NCI-H82 treated with DMSO at 0.1 percent for 48 hours (cell line): ENCODE data around the gene SMTNL1.
A peak's percentile ranks its signal among the peaks of the same experiment; 100 is the strongest.

Source experiments
- DNase-seq: peaks from one replicate; lab custom pipeline; 2025; ENCODE audit not compliant: unreplicated experiment; lab: John Stamatoyannopoulos, UW

SMTNL1 gene

DNA sequence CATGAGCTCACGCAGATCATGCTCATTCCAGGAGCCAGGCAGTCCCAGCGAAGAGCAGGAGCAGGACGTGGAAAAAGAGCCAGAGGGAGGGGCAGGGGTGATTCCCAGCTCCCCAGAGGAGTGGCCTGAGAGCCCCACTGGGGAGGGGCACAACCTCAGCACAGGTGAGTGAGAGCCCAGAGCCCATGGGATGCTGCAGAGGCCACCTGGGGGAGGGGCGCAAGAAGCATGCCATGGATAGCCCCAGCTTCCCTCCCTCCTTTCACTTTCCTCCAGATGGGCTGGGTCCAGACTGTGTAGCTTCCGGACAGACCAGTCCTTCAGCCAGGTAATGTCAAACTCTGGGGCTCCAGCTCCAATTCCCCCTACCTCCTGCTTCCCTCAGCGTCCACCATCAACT, 6.2 kb downstream of the SMTNL1 start:
- DNase-seq = no peak

DNA sequence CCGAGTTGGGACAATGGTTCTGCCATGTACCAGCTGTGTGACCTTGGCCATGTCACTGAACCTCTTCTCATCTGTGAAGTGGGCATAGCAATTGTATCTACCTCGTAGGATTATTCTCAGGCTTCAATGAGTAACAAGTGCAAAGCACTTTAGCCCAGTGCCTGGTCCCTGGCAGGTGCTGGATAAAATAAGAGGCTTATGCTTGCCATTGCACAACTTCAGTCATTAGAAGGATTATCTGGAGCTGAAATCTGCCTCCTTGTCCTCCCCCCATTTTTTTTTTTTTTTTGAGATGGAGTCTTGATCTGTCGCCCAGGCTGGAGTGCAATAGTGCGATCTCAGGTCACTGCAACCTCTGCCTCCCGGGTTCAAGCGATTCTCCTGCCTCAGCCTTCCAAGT, 7.2 kb downstream of the SMTNL1 start:
- DNase-seq = peak; percentile 92

DNA sequence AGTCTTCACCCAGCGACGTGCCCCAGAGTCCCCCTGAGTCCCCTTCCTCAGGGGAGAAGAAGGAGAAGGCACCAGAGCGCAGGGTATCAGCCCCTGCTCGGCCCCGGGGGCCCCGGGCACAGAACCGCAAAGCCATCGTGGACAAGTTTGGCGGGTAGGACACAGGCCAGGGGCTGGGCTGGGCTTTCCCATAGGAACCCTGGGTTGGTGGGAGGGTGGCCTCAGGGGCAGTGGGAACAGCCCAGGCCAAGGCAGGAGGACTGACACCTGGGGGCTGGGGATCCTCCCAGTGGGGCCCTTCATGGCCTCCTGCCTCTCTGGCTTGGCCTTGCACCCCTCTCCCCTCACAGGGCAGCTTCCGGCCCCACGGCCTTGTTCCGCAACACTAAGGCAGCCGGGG, 8.5 kb downstream of the SMTNL1 start:
- DNase-seq = no peak

DNA sequence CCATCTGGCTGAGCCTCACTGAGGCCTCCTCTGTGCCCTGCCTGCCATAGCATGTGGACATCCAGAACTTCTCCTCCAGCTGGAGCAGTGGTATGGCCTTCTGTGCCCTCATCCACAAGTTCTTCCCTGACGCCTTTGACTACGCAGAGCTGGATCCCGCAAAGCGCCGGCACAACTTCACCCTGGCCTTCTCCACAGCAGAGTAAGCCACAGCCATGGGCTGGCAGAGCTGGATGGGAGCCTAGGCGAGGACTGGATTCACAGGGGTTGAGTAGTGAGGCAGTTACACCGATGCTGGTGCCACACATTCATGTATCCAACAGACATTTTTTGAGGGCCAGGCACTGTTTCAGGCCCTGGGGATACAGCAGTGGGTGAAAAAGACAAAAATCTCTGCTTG, 9.1 kb downstream of the SMTNL1 start:
- no peak for DNase-seq

DNA sequence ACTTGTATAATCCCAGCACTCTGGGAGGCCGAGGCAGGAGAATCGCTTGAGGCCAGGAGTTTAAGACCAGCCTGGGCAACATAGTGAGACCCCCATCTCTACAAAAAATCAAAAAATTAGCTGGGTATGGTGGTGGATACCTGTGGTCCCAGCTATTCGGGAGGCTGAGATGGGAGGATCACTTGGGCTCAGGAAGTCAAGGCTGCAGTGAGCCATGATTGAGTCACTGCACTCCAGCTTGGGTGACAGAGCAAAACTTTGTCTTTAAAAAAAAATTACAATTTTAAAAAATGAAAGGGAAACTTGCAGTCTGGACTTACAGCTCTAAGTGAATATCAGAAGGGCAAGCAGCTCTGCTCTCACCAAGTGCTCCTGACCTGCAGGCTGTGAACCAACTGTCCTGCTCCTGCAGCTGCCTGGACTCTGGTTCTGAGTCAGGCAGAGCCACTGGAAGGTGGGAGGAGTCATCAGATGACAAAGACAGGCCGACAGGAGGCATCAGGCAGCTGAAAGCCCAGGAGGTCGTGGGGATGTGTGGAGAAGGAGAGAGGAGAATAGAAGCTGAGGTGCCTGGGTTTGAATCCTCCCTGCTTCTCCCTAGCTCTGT, 9.6 kb downstream of the SMTNL1 start:
- no peak for DNase-seq

DNA sequence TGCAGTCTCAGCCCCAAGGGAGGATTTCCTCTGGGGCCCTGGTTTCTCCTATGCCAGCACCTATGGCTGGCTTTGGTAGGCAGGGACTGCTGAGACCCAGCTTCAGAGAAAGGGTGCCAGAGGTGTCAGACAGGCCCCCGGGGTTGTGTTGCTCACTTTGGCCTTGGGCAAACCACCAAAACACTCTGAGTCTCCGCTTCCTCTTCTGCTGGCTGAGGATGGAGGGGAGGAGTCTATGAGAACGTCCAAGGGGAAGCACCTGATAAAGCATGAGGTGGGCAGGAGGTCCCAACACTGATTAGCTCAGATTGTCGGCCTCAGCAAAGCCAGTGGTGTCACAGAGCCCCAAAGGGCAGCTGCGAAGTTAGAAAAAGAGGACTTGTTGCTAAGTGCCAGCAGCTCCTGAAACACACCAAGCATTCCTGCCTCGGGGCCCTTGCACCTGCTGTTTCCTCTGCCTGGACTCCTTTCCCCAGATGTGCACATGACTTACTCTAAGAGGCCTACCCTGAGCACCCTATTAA, 10.5 kb downstream of the SMTNL1 start:
- no peak for DNase-seq

DNA sequence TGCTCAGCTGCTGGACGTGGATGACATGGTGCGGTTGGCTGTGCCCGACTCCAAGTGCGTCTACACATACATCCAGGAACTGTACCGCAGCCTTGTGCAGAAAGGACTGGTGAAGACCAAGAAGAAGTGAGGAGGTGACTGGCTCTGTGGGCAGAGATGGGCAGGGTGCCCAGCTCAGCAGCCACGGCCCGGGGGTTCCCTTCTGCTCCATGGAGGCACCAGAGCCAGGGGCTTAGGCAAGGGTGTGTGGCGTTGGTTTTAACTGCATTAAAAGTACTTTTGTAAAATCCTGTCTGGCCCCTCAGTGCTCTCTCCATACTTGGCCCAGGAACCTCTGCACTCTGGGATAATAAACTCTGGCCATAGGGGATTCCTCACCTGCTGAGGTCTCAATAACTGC, 12.6 kb downstream of the SMTNL1 start:
- no peak for DNase-seq

DNA sequence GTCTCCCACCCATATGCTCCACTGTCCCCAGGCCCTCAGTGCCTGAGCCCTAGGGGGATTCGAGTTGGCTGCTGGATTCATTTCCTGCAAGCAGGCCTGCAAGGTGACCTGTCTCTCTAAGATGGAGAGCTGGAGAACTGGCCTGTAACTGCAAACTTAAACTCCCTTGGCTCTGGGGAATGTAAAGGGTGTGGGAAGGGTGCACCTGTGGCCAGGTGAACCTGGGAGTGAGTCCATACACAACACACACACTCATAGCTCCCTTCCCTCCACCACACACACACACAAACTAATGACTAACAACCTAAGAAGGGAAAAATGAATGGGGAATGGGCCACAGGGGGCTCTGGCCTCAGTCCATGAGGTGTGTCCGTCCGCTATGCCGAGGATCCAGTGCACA, 14.5 kb downstream of the SMTNL1 start:
- no peak for DNase-seq

DNA sequence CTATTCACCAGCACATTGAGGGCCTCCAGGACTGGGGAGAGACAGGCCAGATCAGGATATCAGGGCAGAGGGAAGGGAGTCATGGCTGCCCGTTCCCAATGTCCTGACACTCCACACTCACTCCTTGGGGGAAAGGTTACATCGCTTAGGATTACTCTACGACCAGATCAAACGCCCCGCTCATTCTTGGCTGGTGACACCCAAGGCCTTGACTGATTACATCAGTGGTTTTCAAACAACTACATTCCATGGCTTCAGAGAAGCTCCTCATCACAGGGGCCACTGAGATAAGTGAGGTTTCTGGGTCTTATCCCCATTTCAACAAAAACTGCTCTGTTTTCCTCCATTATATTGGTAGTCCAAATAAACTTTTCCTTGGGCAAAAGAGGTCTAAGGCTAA, 15.1 kb downstream of the SMTNL1 start:
- no peak for DNase-seq

DNA sequence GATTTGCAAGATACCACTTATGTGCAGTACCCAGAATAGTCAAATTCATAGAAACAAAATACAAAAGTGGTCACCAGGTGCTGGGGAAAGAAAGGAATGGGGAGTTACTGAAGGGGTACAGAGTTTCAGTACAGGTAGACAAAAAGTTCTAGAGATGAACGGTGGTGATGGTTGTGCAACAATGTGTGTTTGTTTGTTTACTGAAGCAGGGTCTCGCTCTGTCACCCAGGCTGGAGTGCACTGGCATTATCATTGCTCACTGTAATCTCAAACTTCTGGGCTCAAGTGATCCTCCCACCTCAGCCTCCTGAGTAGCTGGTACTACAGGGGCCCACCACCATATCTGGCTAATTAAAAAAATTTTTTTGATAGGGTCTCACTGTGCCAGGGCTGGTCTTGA, 18.0 kb downstream of the SMTNL1 start:
- DNase-seq = no peak

DNA sequence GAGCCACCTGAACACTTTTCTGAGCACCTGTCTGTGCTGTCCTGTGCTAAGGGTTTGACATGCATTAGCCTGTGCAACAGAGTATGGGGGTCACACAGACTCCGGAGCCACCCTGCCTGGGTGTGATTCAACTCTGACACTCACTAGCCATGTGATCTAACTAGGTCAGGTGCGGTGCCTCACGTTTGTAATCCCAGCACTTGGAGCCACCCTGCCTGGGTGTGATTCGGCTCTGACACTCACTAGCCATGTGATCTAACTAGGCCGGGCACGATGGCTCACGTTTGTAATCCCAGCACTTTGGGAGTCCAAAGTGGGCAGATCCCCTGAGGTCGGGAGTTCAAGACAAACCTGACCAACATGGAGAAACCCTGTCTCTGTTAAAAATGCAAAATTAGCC, 18.6 kb downstream of the SMTNL1 start:
- DNase-seq = no peak

DNA sequence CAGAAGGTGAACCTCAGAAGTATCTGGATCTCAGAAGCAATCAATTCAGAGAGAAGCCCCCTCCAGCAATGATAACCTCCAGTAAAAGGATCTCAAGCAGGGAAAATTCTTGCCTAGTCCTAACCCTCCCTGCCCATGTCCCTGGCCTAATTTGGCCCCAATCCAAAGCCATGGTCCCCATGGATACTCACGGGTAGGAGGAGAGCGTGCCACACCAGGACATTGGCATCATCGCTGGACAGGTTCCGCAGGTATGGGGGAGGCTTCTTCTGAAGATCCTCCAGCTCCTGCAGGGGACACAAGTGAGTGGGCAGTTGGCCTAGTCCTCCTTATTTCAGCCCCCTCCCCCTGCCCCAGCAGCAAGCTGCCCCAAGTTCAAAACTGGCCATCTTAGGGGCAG, 22.8 kb downstream of the SMTNL1 start:
- DNase-seq = no peak

DNA sequence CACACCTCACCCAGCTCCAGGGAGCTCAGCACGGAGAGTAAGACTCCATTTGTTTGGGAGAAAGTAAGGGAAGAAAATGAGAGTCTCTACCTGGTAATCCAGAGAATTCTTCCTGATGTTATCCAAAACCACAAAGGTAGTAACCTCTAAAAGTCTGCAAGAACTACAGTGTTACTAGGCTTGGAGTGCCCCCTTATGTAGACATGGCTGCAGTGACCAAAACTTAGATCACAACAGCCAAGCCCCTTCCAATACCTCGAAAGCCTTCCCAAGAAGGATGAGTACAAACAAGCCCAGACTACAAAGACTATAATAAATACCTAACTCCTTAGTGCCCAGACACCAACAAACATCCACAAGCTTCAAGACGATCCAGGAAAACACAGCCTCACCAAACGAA, 25.2 kb downstream of the SMTNL1 start:
- peak; percentile 20 for DNase-seq

DNA sequence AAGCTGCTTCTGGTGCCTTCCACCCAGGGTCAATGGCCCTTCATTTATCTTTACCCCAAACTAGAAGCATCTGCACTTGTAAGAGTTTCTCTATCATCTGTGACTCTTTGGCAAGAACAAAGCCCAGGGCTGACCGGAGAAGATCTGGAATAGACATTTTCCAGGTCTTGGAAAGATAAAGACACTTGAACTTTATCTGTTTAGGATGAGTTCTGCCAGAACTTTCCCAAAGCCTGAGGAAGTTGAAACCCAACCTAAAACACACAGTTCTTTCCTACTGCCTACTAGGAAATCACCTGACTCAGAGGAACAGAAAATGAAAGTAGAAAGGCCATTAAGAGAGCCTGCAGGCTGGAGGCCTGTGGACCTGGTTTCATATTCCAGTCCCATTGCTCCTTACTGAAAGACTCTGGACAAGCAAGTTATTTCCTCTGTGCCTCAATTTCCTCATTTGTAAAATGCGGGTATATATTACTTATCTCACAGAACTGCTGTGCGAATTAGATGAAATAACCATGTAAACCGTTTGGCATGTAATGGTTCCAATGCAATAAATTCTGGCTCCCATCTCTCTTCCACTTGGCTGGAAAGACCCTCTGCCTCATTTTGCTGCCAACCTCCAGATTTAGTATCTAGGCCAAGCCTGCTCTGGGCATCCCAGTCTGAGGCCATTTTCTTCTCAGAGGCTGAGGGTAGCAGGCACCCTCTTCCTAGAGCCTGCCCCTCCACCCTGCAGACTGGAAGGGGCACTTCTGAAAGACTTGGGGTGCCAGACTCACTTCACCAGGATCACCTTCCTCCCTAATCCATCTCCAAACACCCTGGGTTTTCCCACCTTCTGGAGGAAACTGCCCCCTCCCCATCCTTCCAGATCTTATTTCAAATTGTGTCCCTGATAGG, 28.9 kb downstream of the SMTNL1 start:
- no peak for DNase-seq

DNA sequence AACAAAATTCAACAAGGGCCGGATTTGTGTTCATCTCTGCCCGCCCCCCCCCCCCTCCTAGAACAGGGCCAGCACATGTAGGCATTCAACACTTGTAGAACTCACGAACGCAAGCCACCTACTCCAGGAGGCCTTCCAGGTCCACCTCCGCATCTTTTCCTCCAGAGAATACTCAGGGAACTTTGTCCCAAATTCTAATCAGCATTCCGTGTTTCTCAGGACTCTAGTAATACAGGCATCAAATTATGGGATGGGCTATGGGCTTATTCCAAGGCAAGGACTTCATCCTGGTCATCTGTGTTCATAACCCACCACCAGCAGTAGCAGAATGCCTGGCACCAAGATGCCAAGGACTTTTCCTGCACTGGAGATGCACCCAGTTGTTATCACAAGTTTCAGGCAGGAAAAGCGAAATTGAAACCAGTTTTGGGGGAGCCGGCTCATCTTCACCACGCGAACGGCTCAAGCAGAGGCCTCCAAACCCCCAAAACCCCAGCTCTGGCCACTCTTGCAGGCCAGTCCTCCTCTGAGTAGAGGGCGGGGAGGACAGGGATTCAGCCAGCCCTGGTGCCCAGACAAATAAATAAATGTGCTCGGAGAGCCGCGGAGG, 29.6 kb downstream of the SMTNL1 start:
- DNase-seq = no peak

DNA sequence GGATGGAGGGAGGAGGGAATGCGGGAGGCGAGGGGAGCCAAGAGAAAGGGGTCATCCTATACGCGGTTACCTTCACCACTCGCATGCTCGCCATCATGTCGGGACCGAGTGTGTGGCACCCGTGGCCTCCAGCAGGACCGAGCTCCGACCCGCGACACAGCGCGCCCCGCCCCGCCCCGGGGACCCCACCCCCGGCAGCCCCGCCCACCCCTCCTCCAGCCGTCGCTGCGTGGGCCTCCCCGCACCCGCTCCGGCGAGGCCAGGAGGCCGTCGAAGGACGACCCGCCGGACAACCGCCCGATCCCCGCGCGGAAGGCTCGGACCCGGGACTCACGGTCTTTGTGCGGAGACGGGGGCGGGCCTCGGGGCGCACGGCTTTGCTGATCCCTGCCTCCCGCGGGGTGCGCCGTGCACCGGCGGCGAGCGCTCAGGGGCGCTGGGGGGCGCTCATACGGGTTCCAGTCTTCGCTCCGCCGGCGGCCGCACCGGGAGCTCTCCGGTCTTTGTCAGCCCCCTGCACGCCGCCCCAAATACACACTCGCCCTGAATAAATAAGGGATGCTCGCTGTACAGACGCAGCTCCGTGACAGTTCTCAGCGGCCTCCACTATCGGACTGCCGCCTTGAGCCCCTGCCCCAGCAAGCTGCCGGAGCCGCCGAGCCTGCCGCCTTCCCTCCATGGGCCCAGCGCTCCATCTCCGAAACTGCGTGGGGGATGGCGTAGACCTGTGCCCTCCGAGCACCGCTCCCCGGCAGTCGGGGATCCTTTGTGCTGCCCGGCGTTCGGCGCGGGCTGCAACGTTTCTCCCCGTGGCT, 30.3 kb downstream of the SMTNL1 start, which contains the start of gene UBE2L6:
UBE2L6 (minus strand) TSS at position 158 of the 815 bp plus-strand sequence; CDS start at position 97, 61 bp downstream.
- no peak for DNase-seq

DNA sequence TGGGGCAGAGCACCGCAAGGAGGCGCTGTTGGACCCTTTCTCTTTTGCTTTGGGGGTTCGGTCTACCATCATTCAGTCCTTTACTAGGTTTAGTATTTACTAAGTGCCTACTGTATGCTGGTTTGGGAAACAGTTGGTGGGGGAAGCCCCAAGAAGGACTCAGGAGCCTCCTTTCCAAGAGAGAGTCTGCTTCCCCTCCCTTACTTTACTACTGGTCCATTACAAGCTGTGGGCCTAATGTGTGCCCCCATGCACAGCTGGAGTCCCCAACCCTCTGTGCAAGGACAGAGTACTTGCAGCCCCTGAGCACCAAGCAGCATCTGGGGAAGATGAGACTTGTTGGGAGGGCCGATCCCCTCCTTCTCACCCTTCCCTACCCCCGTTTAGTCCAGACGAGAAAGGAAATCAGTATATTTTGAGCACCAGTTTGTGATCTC, 31.0 kb downstream of the SMTNL1 start:
- DNase-seq = peak; percentile 47

DNA sequence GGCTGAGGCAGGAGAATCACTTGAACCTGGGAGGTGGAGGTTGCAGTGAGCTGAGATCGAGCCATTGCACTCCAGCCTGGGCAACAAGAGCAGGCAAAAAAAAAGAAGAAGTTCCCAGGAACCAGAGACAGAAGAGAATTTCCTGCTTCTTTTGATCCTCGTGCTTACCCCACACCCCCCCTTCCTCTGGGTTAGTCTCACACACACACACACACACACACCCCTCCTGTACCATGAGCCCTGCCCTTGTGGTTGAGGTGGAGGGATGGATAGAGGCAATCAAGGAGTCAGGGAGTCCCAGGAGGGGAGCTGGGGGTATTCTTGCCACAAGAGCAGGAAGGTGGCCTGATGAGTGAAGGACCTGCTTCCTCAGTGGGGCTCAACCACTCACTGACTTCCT, 34.2 kb downstream of the SMTNL1 start:
- no peak for DNase-seq

DNA sequence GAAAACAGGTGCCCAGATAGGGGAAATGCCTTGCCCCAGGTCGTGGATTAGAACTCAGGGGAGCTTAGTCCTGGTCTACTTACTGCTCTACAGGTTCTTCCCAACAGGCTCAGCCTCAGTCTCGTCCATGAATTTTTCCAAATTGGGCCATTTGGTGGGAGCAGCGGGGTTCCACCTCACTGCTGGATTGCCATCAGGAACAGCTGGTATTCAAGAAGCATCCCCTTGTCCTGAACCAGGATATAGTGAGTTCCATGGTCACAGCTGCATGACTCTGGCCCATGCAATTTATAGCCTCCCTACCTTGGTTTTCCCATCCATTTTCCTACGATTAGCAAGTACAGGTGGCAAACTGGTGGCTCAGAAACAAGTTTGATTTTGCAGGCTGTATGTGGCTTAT, 36.7 kb downstream of the SMTNL1 start:
- no peak for DNase-seq

DNA sequence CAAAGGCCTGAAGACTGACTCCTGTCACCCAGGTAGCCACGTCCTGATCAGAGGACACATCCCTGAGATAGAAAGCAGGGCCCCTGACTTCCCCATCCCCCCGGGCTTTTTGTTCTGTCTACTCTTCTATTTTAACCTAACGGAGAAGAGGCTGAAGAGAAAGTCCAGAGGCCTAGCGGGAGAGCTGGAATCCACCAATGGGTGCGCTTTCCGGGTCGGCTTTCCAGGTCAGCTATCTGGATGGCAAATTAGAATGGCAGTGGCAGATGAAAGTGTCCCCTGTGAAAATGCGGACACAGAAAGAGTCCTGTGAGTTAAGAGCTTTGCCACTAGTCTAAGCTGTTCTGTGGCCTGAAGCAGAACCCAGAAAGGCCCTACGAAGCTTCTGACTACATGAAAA, 46.9 kb downstream of the SMTNL1 start:
- DNase-seq = no peak

DNA sequence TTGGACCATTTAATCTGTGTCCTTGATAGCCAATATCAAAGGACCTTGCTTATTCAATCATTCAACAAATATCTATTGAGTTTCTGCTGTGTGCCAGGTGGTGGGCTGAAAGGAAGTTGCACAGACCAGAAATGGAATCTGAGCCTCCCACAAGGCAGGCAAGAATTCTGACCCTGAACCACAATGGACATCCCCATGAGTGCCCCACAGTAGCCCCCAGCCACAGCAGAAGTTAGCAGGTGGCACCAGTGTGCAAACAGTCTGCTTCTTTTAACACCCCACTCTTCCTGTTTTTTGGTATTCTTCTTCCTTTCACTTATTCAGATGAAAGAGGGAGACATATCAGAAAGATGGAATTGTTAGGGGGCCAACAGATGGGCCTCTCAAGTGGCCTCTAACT, 47.9 kb downstream of the SMTNL1 start:
- DNase-seq = no peak
